ENCODE data around the gene CIAO3. TPM values are rescaled to one million over a fixed set of nuclear protein-coding genes. Genes with fewer than 3 reads are reported as not detected.
A peak's percentile ranks its signal among the peaks of the same experiment; 100 is the strongest.

Gene CIAO3
- polyA plus RNA-seq, 1 donor (not counting 4 experiments of a cell fraction or from before 2014, with no cell fraction given): 24.9 TPM

GRCh38 chr16:680625-680945 is 60.2 kb downstream of the CIAO3 start:
- H4K20me1 ChIP-seq (ENCODE audit: control insufficient read depth, extremely low read depth, insufficient read depth, low read length): peaks cover 16% of the 10 kb centered on the region
- peaks cover 37% of the 10 kb centered on the region for H3K79me2 ChIP-seq (ENCODE audit: control insufficient read depth, insufficient read depth, low read length)
- H3K4me1 ChIP-seq (ENCODE audit: control insufficient read depth, extremely low read depth, insufficient read depth, low read length): peaks cover 47% of the 10 kb centered on the region
- peaks cover 10 to 27% of the 10 kb centered on the region in 2 experiments for H3K36me3 ChIP-seq (ENCODE audit: control insufficient read depth in 2 of 2, extremely low read depth in 1 of 2, insufficient read depth in 2 of 2, low read length in 2 of 2)
- H3K27me3 ChIP-seq (ENCODE audit: control insufficient read depth, extremely low read depth, insufficient read depth, low read length): no peaks in the 10 kb centered on the region
- DNase-seq (ENCODE audit: low read depth, low spot score): no peak
- H3K9ac ChIP-seq (ENCODE audit: control insufficient read depth, extremely low read depth, insufficient read depth, low read length): peak overlapping the region; percentile 82
- H3K9me3 ChIP-seq (ENCODE audit: control insufficient read depth, low read depth, low read length): no peaks in the 10 kb centered on the region
- peak overlapping the region; percentile 56 to 89 (median 88) for H3K4me3 ChIP-seq (ENCODE audit: control insufficient read depth in 2 of 3, extremely low read depth in 1 of 3, insufficient read depth in 2 of 3, low read depth in 1 of 3, low read length in 3 of 3)
- dilution Hi-C loops (cut with MboI; ENCODE audit: extremely low pct_ligation_motif_present, low sequenced_read_pairs): no loop called here
- no peak for FAIRE-seq
- no peak overlapping the region for H2AFZ ChIP-seq (ENCODE audit: control insufficient read depth, low read length)
- TF ChIP-seq EZH2 (IDR thresholded peaks at IDR 0.05; ENCODE audit: low read length) (no peak), CTCF (optimal IDR thresholded peaks at IDR 0.05 in 1 of 3, IDR thresholded peaks at IDR 0.05 in 1 of 3, conservative IDR thresholded peaks at IDR 0.05 in 1 of 3; ENCODE audit: extremely low read depth in 1 of 3, insufficient read depth in 2 of 3, low read length in 3 of 3) (no peak)
- peak overlapping the region; percentile 86 for H3K4me2 ChIP-seq (ENCODE audit: control insufficient read depth, extremely low read depth, insufficient read depth, low read depth, low read length)
- H3K9me1 ChIP-seq (ENCODE audit: control insufficient read depth, extremely low read depth, insufficient read depth, low read length): no peaks in the 10 kb centered on the region
- peak overlapping the region; percentile 64 for H3K27ac ChIP-seq (ENCODE audit: control insufficient read depth, insufficient read depth, low read length)

GRCh38 chr16:679814-680624 is 60.8 kb downstream of the CIAO3 start, which contains the start of gene STUB1:
TSS of gene STUB1 (plus strand) at chr16:680410. CDS start at chr16:680526, 116 bp downstream.
- H3K9me1 ChIP-seq (ENCODE audit: control insufficient read depth, extremely low read depth, insufficient read depth, low read length): no peaks in the 10 kb centered on the region
- H2AFZ ChIP-seq (ENCODE audit: control insufficient read depth, low read length): peak within 1 kb of the TSS; percentile 87
- peak within 1 kb of the TSS; percentile 64 for H3K27ac ChIP-seq (ENCODE audit: control insufficient read depth, insufficient read depth, low read length)
- DNase-seq (ENCODE audit: low read depth, low spot score) (no peak), FAIRE-seq (no peak)
- peaks cover 10 to 21% of the 10 kb centered on the region in 2 experiments for H3K36me3 ChIP-seq (ENCODE audit: control insufficient read depth in 2 of 2, extremely low read depth in 1 of 2, insufficient read depth in 2 of 2, low read length in 2 of 2)
- peaks cover 49% of the 10 kb centered on the region for H3K4me1 ChIP-seq (ENCODE audit: control insufficient read depth, extremely low read depth, insufficient read depth, low read length)
- H3K9ac ChIP-seq (ENCODE audit: control insufficient read depth, extremely low read depth, insufficient read depth, low read length): peak within 1 kb of the TSS; percentile 82
- H3K27me3 ChIP-seq (ENCODE audit: control insufficient read depth, extremely low read depth, insufficient read depth, low read length): no peaks in the 10 kb centered on the region
- H4K20me1 ChIP-seq (ENCODE audit: control insufficient read depth, extremely low read depth, insufficient read depth, low read length): peaks cover 16% of the 10 kb centered on the region
- peak within 1 kb of the TSS; percentile 56 to 89 (median 88) for H3K4me3 ChIP-seq (ENCODE audit: control insufficient read depth in 2 of 3, extremely low read depth in 1 of 3, insufficient read depth in 2 of 3, low read depth in 1 of 3, low read length in 3 of 3)
- no peaks in the 10 kb centered on the region for H3K9me3 ChIP-seq (ENCODE audit: control insufficient read depth, low read depth, low read length)
- dilution Hi-C loops (cut with MboI; ENCODE audit: extremely low pct_ligation_motif_present, low sequenced_read_pairs): no loop called here
- peaks cover 31% of the 10 kb centered on the region for H3K79me2 ChIP-seq (ENCODE audit: control insufficient read depth, insufficient read depth, low read length)
- TF ChIP-seq CTCF (optimal IDR thresholded peaks at IDR 0.05 in 1 of 3, IDR thresholded peaks at IDR 0.05 in 1 of 3, conservative IDR thresholded peaks at IDR 0.05 in 1 of 3; ENCODE audit: extremely low read depth in 1 of 3, insufficient read depth in 2 of 3, low read length in 3 of 3): no peak
- TF ChIP-seq EZH2 (IDR thresholded peaks at IDR 0.05; ENCODE audit: low read length): no peak
- peak within 1 kb of the TSS; percentile 86 for H3K4me2 ChIP-seq (ENCODE audit: control insufficient read depth, extremely low read depth, insufficient read depth, low read depth, low read length)

Small RNA genes lying within 50 kb of the gene (small RNA-seq; reads per million reads assigned to genes)
- gene MIR662 (ENCODE audit: insufficient read length in 3 of 3, low read depth in 3 of 3, low replicate concordance in 1 of 3): 0 reads per million in 3 experiments

Other genes with a start within 250 kb of the CIAO3 start
- 7.9 to 15.1 TPM (median 10.7 TPM) in 3 replicates for gene CAPN15, start 213.3 kb downstream of the CIAO3 start, polyA plus RNA-seq
- not detected in 3 replicates for gene PRR35, start 180.6 kb downstream of the CIAO3 start, polyA plus RNA-seq
- 0.09 to 0.22 TPM (median 0.10 TPM) in 3 replicates for gene NHLRC4, start 174.0 kb downstream of the CIAO3 start, polyA plus RNA-seq
- gene PIGQ, start 171.0 kb downstream of the CIAO3 start, polyA plus RNA-seq: 11.2 to 23.3 TPM (median 16.7 TPM) in 3 replicates
- gene RAB40C, start 150.9 kb downstream of the CIAO3 start, polyA plus RNA-seq: 4.0 to 12.3 TPM (median 4.2 TPM) in 3 replicates
- gene WFIKKN1, start 110.0 kb downstream of the CIAO3 start, polyA plus RNA-seq: 0.01 to 0.04 TPM in 2 of 3 replicates, not detected in the other
- 46.9 to 65.8 TPM (median 49.4 TPM) in 3 replicates for gene METTL26, start 104.7 kb downstream of the CIAO3 start, polyA plus RNA-seq
- 5.9 to 14.5 TPM (median 8.1 TPM) in 3 replicates for gene MCRIP2, start 99.2 kb downstream of the CIAO3 start, polyA plus RNA-seq
- 5.9 to 9.2 TPM (median 8.2 TPM) in 3 replicates for gene WDR90, start 91.6 kb downstream of the CIAO3 start, polyA plus RNA-seq
- 58.7 to 97.0 TPM (median 61.7 TPM) in 3 replicates for gene RHOT2, start 72.9 kb downstream of the CIAO3 start, polyA plus RNA-seq
- 0.58 to 2.7 TPM (median 0.71 TPM) in 3 replicates for gene RHBDL1, start 65.3 kb downstream of the CIAO3 start, polyA plus RNA-seq
- 124 to 153 TPM (median 144 TPM) in 3 replicates for gene STUB1, start 60.6 kb downstream of the CIAO3 start, polyA plus RNA-seq
- gene JMJD8, start 56.7 kb downstream of the CIAO3 start, polyA plus RNA-seq: 17.8 to 29.7 TPM (median 20.1 TPM) in 3 replicates
- gene WDR24, start 50.6 kb downstream of the CIAO3 start, polyA plus RNA-seq: 1.2 to 2.7 TPM (median 2.1 TPM) in 3 replicates
- gene FBXL16, start 35.2 kb downstream of the CIAO3 start, polyA plus RNA-seq: 0.45 to 3.0 TPM (median 0.81 TPM) in 3 replicates
- gene METRN, start 25.9 kb downstream of the CIAO3 start, polyA plus RNA-seq: 27.1 to 171 TPM (median 42.1 TPM) in 3 replicates
- gene ANTKMT, start 19.9 kb downstream of the CIAO3 start, polyA plus RNA-seq: 5.6 to 13.7 TPM (median 8.2 TPM) in 3 replicates
- gene CCDC78, start 14.6 kb downstream of the CIAO3 start, polyA plus RNA-seq: 2.0 to 4.1 TPM (median 2.5 TPM) in 3 replicates
- gene HAGHL, start 13.9 kb downstream of the CIAO3 start, polyA plus RNA-seq: 6.8 to 30.7 TPM (median 8.0 TPM) in 3 replicates
- 8.5 to 12.7 TPM (median 11.7 TPM) in 3 replicates for gene MSLN, start 19.7 kb upstream of the CIAO3 start, polyA plus RNA-seq
- gene RPUSD1, start 47.4 kb upstream of the CIAO3 start, polyA plus RNA-seq: 11.9 to 30.3 TPM (median 19.3 TPM) in 3 replicates
- gene CHTF18, start 47.6 kb upstream of the CIAO3 start, polyA plus RNA-seq: 5.7 to 6.7 TPM (median 5.7 TPM) in 3 replicates
- gene GNG13, start 59.7 kb upstream of the CIAO3 start, polyA plus RNA-seq: not detected in 3 replicates
- gene LMF1, start 230.0 kb upstream of the CIAO3 start, polyA plus RNA-seq: 3.1 to 6.3 TPM (median 4.2 TPM) in 3 replicates
- gene SOX8, start 240.8 kb upstream of the CIAO3 start, polyA plus RNA-seq: 0.03 to 0.09 TPM in 2 of 3 replicates, not detected in the other